Keratinocyte (primary cell): ENCODE data around the gene SLC25A21.

Source experiments
- CTCF ChIP-seq, 3 experiments: IDR thresholded peaks in 1 of 3; conservative IDR thresholded peaks in 1 of 3; optimal IDR thresholded peaks in 1 of 3; 2 replicates in 2 of 3; 3 replicates in 1 of 3; pipeline versions ENCODE3 to v1.5.1; 2011; ENCODE audit warnings: low read length in 3 of 3, mild to moderate bottlenecking in 3 of 3, moderate library complexity in 2 of 3, control low read depth in 1 of 3, inconsistent platforms in 1 of 3; ENCODE audit not compliant: insufficient read depth in 2 of 3; ENCODE audit errors: extremely low read depth in 1 of 3
- EZH2 ChIP-seq: IDR thresholded peaks from one replicate; pipeline ENCODE4 v1.6.1; 2012; ENCODE audit warnings: inconsistent platforms, mild to moderate bottlenecking, low read length, moderate library complexity

- TF ChIP-seq CTCF (optimal IDR thresholded peaks at IDR 0.05 in 1 of 3, IDR thresholded peaks at IDR 0.05 in 1 of 3, conservative IDR thresholded peaks at IDR 0.05 in 1 of 3; ENCODE audit: extremely low read depth in 1 of 3, insufficient read depth in 2 of 3, low read length in 3 of 3) (no peak), EZH2 (no peak)
Observed at GRCh38 chr14:36658123-36659009, 514.0 kb downstream of the SLC25A21 start.
